GM19324 (cell line): ENCODE measurements around the gene HSPB3.
"Not testable (repeated sequence)": the region's sequence is repeated elsewhere in the genome, so short reads cannot be mapped to it uniquely, and the experiment has no call there.

Experiments
- ATAC-seq: cut with Tn5 transposase; IDR thresholded peaks from one replicate; pipeline ENCODE4 v1.9.1; 2021; ENCODE audit warnings: mild to moderate bottlenecking, moderate library complexity; ENCODE audit not compliant: unreplicated experiment, low FRiP score

Gene HSPB3

DNA sequence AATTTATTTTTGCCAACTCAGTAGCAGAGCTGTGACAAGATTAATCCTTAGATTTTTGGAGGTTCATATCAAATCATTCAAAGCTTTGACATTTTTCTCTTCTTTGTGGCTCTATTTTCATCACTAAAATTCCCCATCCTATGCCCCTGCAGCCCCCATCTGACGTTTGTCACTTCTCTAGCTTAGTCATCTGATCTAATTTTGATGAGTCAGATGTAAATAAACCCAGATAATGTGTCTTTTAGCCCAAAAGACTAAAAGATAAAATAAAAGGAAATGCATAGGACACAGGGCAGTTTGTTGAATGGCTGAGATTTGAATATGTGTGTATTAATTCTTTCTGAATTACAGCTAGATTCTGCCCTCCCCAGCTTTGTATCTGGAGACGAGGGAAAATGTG lies 897 bp upstream of the HSPB3 start:
- ATAC-seq, result no peak

- no peak for ATAC-seq
Measured at GRCh38 chr5:54457094-54457862, 1.8 kb downstream of the HSPB3 start.

- ATAC-seq, result no peak
Measured at GRCh38 chr5:54458221-54458620, 2.7 kb downstream of the HSPB3 start.

GRCh38 chr5:54460181-54460919 lies 4.9 kb downstream of the HSPB3 start:
- no peak for ATAC-seq

GRCh38 chr5:54462281-54462680 lies 6.8 kb downstream of the HSPB3 start:
- ATAC-seq, result no peak

- ATAC-seq, result no peak
Measured at GRCh38 chr5:54463713-54464112, 8.2 kb downstream of the HSPB3 start.

GRCh38 chr5:54469622-54470021 lies 14.1 kb downstream of the HSPB3 start:
- ATAC-seq, result peak; percentile 88

DNA sequence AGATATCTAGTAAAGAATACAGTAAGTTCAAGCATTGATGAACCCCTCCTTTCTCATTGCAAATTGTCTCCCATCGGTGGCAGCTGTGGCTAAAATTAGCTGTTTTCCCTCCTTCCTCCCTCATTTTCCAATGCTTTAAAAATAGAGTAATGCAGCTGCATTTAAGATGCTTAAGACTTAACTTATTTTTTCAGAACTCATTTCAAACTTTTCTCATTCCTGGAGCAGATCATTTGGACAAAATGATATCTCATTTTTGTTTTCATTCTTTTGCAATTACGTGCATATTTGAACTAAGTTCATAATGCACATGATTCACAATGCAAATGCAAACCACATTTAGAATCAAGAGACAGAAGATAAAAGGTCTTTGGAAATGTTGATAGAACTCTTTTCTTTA lies 14.6 kb downstream of the HSPB3 start:
- ATAC-seq, result no peak

DNA sequence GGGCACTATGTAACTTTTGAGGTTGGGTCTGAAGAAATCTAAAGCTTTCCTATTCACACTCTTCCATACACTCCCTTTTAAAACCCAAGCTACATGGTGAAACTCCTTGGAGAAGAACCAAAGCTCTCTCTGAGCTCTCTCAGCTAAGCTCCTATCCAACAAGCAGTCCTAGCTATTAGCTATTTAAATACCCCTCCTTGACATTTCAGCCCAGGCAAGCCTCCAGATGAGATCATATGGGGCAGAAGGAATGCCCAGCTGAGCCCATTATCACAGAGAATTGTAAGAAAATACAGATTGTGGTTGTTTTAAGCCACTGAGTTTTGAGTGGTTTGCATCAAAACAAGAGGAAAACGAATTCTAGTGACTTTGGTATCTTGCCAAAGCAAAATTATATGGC lies 15.2 kb downstream of the HSPB3 start:
- no peak for ATAC-seq

GRCh38 chr5:54471398-54471797 lies 15.9 kb downstream of the HSPB3 start:
- ATAC-seq, result no peak

- ATAC-seq, result no peak
Measured at GRCh38 chr5:54476682-54477081, 21.2 kb downstream of the HSPB3 start.

DNA sequence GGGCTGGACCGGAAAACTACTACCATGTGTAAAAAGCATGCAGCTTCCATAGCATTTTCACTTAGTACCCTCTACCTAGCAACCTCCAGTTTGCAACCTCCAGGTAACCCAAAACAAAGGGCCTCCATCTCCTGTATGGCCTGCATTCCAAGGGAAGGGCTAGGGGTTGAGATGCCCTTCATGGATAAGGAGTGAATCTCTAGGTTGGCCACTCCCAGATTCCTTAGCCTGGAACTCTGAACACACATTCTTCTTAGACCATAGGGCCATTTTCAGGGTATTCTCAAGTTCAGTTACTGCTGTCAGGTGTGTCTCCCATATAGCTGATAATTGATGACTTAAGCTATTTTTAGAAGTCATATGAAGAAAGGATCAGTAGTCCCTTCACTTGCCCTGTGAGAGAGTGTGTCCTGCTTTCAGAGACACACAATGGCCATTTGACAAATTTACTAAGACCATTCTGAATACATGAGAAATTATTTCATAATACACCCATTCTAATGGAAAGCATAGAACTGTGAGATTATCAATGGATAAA lies 22.5 kb downstream of the HSPB3 start:
- ATAC-seq, result no peak

- ATAC-seq, result no peak
Measured at GRCh38 chr5:54480296-54480695, 24.8 kb downstream of the HSPB3 start.

DNA sequence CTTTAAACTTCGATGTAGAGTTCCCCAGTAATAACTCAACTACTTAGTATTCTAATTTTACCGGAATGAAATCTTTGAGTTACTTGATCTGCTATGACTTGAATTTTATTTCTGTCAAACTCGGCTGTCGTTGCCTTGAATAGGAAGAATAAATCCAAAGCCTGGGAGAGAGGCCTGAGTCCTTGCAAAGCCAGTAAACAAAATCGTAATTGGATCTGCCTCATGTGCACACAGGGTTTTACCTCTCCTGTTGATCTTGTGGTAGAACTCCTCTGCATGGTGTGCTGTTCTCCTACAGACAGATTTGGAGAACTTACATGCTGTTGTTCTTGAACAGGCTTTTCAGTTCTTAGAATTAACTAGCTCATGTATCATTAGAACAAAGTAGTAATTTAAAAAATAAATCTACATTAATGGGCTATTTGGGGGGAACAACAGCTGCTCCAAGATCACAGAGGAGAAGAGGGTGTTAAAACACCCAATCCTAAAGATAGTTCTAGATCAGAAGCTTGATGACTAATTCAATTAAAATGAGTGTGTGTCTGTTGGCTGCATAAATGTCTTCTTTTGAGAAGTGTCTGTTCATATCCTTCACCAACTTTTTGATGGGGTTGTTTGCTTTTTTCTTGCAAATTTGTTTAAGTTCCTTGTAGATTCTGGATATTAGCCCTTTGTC lies 28.9 kb downstream of the HSPB3 start:
- ATAC-seq, result no peak

GRCh38 chr5:54485659-54486058 lies 30.2 kb downstream of the HSPB3 start:
- not testable (repeated sequence) for ATAC-seq

GRCh38 chr5:54489648-54489979 lies 34.1 kb downstream of the HSPB3 start:
- not testable (repeated sequence) for ATAC-seq

GRCh38 chr5:54491326-54491725 lies 35.8 kb downstream of the HSPB3 start:
- ATAC-seq, result no peak

- ATAC-seq, result no peak
Measured at GRCh38 chr5:54492178-54492577, 36.7 kb downstream of the HSPB3 start.

DNA sequence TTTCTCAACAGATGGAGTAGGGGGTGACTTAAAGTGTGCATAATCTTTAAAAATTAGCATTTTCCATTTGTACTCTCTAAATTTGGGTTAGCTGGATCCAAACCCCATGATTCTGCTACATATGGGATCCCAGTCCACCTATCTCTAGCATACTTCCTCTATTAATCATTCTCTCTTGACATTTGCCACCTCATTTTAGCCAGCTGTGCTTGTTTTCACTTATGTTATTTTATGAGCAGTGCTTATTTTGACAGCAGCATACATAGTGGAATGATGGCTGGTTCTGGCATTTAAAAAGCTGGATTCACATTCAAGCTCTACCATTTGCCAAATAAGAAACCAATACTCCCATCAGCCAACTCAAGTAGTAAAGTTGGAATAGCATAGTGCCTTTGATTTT lies 39.5 kb downstream of the HSPB3 start:
- ATAC-seq, result no peak
